OCI-LY3 (cell line): Measurements from ENCODE around the gene VAMP4.

Experiments used
- CTCF ChIP-seq: fragments of 200-600, 300-600 bp; sonication (generic); IDR thresholded peaks from 2 replicates; pipeline ENCODE4 v1.5.1; 2014; ENCODE audit warnings: antibody characterized with exemption, low read length, low read depth
- EZH2phosphoT487 ChIP-seq: fragments of 200-600 bp; shearing (Covaris generic); IDR thresholded peaks from 2 replicates; pipeline ENCODE4 v1.6.1; 2018; ENCODE audit warnings: antibody characterized with exemption, mixed run types, low read depth

GRCh38 chr1:171783816-171784530 is 42.1 kb upstream of the VAMP4 start:
- no peak for TF ChIP-seq CTCF
- no peak for TF ChIP-seq EZH2phosphoT487
